Measurements from ENCODE around the gene ZNF80.
"Not testable (repeated sequence)": the region's sequence is repeated elsewhere in the genome, so short reads cannot be mapped to it uniquely, and the experiment has no call there.

The ZNF80 gene
- 0.75 reads per million for total RNA-seq

DNA sequence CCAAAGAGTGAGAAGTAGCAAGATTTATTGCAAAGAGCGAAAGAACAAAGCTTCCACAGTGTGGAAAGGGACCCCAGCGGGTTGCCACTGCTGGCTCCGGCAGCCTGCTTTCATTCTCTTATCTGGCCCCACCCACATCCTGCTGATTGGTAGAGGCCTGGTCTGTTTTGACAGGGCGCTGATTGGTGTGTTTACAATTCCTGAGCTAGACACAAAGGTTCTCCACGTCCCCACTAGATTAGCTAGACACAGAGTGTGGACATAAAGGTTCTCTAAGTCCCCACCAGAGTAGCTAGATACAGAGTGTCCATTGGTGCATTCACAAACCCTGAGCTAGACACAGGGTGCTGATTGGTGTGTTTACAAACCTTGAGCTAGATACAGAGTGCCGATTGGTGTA lies at the start of gene ZNF80:
Gene ZNF80, minus strand, starts transcription at position 101 of the 400 bp plus-strand sequence. CDS start 504 bp downstream, outside the sequence.
- DNase-seq: not testable (repeated sequence)

DNA sequence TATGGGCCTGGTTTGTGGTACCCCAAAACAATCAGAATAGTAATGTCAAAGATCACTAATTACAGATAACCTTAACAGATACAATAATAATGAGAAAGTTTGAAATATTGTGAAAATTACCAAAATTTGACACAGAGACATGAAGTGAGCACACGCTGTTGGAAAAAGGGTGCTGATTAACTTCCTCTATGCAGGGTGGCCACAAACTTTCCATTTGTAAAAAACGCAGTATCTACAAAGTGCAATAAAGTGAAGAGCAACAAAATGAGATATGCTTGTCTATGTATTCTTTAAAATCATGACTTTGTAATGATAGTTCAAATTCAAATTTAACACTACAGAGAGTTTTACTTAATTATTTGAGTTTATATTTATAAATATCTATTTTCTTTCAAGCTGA lies 48.9 kb upstream of the ZNF80 start:
- DNase-seq: no peak

DNA sequence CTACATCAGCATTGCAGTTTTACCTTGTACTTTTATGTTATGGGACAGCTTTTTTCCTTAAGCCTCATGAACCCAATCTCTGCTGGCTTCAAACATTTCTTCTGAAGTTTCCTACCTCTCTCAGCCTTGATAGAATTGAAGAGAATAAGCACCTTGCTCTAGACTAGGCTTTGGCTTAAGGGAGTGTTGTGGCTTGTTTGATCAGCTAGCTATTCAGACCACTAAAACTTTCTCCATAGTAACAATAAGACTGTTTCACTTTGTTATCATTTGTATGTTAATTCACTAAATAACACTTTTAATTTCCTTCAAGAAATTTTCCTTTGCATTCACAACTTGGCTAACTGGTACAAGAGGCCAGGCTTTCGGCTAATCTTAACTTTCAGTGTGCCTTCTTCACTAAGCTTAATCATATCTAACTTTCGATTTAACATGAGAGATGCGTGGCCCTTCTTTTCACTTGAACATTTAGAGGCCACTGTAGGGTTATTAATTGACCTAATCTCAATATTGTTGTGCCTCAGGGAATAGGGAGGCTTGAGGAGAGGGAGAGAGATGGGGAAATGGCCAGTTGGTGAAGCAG lies 48.4 kb upstream of the ZNF80 start:
- DNase-seq: no peak

DNA sequence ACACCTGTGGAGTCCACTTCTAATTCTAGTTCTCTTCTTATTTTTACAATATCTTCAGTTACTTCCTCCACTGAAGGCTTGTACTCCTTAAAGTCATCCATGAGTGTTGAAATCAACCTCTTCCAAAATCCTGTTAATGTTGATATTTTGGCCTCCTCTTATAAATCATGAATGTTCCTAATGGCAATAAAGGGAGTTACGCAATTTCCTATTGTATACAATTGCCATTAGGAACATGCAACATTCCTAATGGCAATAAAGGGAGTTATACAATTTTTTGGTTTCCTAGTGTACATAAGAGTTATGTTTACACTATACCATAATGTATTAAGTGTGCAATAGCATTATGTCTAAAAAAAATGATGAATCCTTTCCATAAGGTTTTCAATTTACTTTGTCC lies 47.3 kb upstream of the ZNF80 start:
- DNase-seq: no peak

DNA sequence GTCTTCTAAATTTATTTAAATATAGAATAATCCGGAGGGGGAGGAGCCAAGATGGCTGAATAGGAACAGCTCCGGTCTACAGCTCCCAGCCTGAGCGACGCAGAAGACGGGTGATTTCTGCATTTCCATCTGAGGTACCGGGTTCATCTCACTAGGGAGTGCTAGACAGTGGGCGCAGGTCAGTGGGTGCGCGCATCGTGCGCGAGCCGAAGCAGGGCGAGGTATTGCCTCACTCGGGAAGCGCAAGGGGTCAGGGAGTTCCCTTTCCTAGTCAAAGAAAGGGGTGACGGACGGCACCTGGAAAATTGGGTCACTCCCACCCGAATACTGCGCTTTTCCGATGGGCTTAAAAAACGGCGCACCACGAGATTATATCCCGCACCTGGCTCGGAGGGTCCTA lies 39.5 kb upstream of the ZNF80 start:
- DNase-seq: not testable (repeated sequence)

DNA sequence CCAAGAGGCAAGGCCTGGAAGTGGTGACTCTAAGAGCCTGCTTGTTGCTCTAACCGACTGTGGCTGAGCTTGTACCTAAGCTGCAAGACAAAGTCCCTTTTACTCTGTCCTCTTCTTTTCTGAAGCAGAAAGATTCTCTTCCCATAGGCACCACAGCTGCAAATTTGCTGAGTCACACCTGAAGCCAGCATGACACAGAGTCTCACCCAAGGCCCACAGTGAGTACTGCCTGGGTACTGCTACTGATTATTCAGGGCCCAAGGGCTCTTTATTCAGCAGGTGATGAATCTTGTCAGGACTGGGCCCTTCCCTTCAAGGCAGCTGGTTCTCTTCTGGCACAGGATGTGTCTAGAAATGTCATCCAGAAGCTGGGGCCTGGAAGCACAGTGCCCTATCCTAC lies 37.6 kb upstream of the ZNF80 start:
- DNase-seq: no peak

DNA sequence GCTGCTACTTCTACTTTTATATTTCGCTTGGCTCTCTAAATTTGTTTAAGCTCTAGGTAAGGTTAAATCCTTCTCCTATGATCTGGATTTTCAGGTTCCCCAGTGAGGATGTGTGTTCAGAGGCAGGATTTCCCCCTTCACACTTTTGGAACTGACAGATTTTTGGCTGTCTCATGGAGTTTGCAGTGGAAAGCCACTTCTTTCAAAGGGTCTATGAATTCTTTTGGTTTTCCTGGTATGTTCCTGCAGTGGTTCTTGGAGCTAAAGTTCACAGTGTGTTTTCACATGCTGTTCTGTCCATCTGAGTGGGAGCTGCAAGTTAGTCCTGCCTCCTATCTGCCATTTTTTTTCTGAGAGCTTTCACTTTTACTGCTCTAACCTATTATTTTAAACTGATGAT lies 34.9 kb upstream of the ZNF80 start:
- no peak for DNase-seq

DNA sequence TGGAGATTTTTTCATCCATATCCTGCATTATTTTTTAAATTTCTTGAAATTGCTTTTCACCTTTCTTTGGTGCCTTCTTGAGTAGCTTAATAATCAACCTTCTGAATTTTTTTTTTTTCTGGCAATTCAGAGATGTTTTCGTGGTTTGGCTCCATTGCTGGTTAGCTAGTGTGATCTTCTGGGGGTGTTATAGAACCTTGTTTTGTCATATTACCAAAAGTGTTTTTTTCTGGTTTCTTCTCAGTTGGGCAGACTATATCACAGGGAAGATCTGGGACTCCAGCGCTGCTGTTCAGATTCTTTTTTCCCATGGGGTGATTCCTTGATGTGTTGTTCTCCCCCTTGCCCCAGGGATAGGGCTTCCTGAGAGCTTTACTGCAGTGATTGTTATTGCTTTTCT lies 32.6 kb upstream of the ZNF80 start:
- no peak for DNase-seq

DNA sequence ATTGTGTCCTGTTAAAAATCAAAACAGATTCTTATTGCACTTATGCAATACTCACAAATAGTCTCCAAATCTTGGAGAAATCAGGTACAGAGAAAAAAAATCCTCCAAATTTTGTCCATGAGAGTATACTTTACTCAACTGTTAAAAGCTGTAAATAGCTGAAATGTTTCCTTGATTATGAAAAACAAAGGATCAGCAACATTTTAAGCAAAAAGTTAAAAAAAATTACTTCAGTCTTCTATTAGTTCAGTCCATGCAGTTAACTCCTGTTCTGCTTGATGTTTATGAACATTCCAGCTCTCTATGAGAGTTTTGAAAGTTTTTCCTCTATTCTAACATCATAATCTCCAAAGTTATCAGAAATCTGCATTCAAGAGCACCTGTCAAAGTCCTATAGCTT lies 22.8 kb upstream of the ZNF80 start:
- DNase-seq: no peak

DNA sequence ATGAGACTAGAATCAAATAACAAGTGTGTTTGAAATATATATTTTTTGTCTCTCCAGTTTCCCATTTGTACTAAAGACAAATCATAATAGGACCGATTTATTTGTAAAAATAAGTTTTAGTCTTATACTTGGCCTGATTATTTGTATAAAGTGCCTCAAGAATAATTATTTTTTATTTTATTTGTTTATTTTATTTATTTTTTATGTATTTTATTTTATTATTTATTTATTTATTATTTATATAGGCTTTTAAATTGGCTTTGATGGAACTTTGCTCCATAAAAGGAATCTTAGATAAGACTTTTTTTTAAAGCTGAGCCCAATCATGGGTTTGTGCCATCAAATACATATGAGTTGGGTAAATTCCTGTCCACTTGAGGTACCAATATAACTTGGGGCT lies 22.2 kb upstream of the ZNF80 start:
- DNase-seq: no peak

DNA sequence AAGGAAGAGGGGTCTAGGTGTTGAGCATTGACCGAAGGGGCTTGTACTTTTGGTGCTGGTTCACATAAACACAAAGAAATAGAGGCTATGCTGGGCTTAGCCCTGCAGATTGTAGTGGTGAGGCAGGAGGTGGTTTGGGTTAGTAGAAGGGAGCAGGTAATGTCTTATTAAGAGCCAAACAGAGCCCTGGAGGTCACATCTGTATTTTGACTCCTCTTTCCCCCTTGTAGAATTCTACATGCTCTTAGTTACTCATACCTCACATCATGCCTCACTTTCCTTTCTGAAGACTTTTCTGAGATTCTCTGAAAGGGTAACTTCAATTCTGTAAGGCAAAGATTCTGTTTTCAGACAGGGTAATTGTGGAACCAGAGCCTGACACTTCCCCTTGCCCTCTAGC lies 16.1 kb upstream of the ZNF80 start:
- DNase-seq: no peak

DNA sequence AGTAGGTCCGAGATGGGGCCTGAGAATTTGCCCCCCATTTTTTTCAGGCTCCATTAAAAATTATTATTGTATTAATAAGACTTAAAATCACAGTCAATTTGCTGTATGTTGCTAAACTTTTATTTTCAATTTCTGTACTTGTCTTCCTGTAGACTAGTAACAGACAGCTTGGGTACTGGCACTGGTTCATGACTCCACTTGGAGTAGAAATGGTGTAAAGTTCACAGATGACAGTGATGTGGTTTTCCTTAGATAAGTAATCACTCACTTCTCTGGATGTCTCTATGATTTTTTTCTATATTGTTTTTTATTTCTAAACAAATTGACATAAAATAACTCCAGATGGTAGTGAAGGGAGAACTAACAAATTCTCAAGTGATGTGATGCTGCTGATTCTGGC lies 15.6 kb upstream of the ZNF80 start:
- DNase-seq: no peak

DNA sequence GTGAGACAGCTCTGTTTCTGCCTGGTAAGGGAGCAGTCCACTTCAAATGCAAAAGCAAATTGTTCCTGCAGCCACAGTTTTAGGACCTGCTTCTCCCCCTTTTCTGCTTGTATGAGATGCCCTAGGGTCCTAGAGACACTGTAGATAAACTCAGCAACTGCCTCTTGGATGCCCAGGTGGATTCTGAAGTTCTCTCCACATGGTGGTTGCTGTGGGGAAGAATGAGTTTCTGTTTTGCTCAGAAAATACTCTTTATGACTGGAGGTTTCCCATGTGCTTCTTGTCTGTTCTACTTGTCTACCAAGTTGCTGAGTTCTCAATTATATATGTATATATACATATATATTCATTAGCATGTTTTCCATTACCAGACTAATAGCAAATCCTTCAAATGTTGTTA lies 5.6 kb upstream of the ZNF80 start:
- DNase-seq: no peak

DNA sequence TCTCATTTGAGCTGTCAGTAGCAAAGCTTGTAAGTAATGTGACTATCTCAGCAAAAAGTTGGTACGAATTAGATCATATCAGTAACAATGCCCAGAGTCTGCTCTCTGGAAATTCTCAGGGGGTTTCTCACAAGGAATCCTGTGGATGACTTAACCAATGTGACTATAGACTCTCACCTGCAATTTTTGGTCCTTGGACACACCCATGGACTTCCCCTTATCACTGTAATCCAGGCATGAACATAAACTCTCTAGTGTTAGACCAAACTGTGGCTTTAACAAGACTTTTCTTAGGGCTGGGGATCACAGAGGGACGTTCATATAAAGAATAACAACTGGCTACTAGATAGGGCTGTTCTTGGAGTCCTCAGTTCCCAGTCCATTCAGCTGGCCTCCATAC lies 3.9 kb upstream of the ZNF80 start:
- DNase-seq: no peak

DNA sequence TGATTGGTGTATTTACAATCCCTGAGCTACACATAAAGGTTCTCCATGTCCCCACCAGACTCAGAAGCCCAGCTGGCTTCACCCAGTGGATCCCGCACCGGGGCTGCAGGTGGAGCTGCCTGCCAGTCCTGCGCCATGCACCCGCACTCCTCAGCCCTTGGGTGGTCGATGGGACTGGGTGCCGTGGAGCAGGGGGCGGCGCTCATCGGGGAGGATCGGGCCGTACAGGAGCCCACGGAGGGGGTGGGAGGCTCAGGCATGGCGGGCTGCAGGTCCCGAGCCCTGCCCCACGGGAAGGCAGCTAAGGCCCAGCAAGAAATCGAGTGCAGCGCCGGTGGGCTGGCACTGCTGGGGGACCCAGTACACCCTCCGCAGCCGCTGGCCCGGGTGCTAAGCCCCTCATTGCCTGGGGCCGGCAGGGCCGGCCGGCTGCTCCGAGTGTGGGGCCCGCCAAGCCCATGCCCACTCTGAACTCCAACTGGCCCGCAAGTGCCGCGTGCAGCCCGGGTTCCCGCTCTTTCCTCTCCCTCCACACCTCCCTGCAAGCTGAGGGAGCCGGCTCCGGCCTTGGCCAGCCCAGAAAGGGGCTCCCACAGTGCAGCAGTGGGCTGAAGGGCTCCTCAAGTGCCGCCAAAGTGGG lies 888 bp upstream of the ZNF80 start:
- not testable (repeated sequence) for DNase-seq

DNA sequence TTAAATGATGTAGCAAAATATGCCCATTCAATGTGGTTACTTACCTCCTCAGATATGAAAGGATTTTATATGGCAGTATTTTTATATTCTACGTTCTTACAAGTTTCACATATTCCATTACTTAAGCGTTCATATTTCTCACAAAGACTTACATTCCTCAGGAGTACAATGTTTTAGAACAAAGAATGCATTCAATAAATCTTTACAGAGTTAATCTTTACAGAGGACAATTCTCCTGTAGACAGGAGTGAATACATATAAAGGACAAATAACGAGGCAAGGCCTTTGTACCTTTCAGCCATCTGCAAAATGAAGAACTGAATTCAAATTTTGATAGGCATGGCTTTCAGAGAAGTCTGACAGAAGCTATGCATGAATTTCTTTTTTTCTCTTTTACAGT lies 1.9 kb downstream of the ZNF80 start:
- DNase-seq: no peak

DNA sequence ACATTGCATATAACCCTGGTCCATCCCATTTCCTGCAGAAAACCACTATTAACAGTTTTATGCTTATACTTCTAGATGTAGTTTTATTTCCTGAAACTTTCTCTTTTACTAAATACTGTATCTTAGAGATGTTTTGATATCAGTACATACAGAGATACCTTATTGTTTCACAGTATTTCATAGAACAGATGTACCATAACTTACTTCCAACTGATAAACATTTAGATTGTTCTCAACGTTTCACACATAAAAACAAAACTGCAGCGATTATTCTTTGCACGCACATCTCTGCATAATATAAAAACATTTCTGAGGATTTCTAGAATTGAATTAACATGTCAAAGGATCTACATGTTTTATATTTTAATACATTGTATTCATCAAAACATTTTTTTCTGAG lies 2.6 kb downstream of the ZNF80 start:
- DNase-seq: no peak

DNA sequence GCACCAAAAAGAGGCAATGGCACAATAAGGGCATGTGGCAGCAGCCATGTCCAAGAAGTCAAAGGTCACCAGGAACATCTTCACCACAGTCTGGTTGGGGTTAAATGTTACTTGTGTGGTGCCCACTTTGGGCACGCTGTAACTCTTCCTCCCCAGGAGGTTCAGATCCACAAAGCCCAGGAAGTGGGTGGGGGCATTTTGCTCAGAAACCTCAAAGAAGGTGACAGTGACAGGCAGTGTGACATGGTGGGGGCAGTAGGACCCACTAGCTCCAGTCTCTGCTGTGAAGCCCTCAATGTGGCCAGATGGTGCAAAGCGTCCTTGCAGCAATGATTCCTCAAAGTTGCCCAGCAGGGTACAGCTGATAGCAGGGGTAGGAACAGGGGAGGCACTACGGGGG lies 5.8 kb downstream of the ZNF80 start:
- DNase-seq: peak; percentile 30

DNA sequence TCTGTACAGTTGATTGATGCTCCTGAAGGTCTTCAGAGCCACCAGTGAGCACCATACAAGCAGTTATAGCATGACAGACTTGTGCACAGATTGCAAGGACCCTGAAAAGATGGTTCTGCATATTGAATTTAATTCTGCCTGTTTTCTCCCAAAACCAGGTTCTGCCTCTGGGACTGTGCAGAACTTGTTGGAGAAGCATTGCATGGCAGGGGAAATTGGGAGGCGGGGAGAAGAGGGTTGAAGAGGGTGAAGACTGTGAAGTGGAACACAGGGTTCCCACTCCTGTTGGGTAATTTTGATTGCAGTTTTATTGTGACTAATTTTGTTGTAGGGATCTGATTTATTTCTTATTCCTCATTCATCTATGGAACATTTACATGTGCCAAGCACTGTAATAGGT lies 10.3 kb downstream of the ZNF80 start:
- no peak for DNase-seq

DNA sequence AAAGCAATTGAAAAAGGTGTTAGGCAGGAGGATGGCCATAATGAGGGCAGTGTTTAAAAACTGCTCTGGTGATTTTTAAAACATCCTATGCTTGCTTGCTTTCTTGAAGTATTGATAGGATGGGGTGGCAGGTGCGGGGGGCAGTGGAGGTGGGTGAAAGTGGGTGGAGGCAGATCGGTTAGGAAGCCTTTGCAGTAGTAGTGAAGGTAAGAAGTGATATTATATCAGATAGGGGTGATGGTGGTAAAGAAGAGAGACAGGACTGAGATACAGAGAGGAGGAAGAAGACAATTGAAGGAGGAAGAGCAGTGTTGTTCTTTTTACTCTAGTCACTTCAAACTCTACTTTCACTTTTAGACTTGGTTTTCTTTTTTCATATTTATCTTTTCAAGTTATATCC lies 11.1 kb downstream of the ZNF80 start:
- no peak for DNase-seq

DNA sequence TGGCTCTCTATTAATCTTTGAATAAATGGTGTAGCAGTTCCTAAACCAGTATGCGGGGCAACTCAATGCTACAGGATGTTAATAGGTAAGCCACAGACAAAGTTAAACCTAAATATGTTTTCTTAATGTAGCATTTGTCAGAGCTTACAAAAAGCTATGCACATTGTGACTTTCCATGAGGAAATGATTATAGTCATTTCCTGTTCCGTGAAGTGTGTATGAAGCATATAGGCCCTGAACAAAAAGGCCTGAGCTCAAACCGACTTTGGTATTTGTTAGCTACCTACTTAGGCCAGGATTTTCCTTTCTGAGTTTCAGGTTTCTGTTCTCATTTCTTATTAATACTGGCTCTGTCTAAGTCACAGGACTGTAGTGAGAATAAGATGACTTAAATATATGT lies 14.2 kb downstream of the ZNF80 start:
- no peak for DNase-seq

DNA sequence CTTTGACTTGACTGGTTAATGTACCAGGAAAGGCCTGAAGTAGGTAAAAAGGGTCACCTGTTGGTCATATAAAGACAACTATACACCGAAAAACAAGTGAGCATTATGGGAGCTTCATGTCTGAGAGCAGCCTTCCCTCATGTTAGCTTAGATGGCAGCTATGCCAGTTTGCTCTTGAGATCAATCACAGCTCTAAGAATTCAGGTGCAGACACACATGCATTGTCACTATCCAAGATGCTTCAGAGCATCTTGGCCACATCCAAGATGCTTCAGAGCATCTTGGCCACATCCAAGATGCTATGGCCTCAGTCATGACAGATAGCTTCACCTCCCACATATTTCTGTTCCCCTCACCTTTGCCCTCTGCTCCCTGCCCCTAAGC lies 15.5 kb downstream of the ZNF80 start:
- no peak for DNase-seq

DNA sequence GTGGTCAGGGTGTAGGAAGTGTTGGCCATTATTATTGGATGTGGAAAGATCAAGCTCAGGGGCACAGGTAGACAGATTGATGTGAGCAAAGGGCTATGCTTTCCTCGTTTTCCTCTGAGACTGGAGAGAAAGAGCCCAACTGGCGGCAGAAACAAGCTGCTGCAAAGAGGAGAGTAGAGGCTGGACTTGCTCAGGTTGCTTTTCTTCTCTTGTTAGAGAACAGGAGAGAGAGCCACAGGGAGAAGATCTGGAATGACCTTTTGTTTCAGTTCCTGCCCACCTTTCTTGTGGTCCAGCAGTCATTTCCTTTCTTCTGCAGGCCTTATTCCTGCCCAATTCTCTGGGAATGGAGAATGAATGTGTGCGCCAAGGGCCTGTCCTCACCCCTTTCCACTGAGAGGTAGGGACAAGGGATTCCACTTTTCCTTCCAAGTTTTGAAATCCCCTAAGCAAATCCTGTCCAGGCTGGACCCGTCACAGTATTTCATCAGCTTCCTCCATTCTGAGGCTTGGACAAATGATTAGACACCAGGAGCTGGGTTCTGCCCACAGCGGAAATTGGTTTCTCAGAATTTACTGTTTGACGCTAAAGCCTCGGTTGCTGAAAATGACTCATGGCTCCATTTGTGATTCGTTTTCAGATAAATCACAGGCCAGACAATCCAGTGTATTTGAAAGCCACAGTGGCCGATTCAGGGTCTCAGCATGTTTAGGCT lies 16.1 kb downstream of the ZNF80 start:
- DNase-seq: peak; percentile 41

DNA sequence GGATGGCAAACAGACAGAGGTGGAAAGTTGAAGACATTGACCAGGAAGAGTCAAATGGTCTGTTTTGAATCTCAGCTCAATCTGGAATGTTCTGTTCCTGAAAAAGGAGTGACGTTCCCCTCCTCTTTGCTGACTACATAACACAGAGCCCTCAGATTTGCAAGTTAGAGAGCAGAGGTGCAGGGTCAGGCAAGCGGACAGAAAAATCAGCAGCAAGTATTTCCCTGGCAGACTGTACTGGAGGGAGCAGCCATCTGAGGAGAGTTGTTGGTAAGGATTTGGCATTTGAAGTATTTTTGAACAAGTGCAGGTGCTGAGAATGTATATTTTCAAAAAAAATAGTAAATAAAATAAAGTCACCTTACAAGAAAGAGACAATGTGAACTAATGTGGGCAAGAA lies 17.6 kb downstream of the ZNF80 start:
- DNase-seq: no peak

Measured in effector CD4-positive, alpha-beta T cell (primary cell).